HL-60 (cell line): ENCODE data around the gene MICOS13.

Experiments
- DNase-seq, 2 experiments: peaks; one replicate each; pipeline ENCODE4 v3.0.0-alpha.2; 2010 to 2020; ENCODE audit warnings: low read depth in 1 of 2, low spot score in 1 of 2
- H3K27ac ChIP-seq: fragments of 250-450 bp; sonication (Bioruptor Pico); replicated peaks from 2 replicates; pipeline ENCODE4 v1.5.1; 2020; ENCODE audit warnings: mild to moderate bottlenecking, moderate library complexity
- H3K27me3 ChIP-seq: fragments of 250-450 bp; sonication (Bioruptor Pico); 2 replicates; pipeline ENCODE4 v1.5.1; 2021; ENCODE audit warnings: mild to moderate bottlenecking, moderate library complexity; ENCODE audit not compliant: insufficient read depth, poor library complexity, severe bottlenecking
- H3K4me3 ChIP-seq: replicated peaks from 2 replicates; pipeline ENCODE4 v1.5.1; 2011; ENCODE audit warnings: mild to moderate bottlenecking, control low read depth, low read length; ENCODE audit not compliant: insufficient read depth
- CTCF ChIP-seq: IDR thresholded peaks from one replicate; pipeline ENCODE4 v1.5.1; 2011; ENCODE audit warnings: low read length, control low read depth, inconsistent platforms; ENCODE audit not compliant: insufficient read depth
- GABPA ChIP-seq: IDR thresholded peaks from 2 replicates; pipeline ENCODE4 v1.6.1; 2012; ENCODE audit warnings: low read depth
- POLR2AphosphoS5 ChIP-seq: IDR thresholded peaks from 2 replicates; pipeline ENCODE4 v1.6.1; 2012; ENCODE audit warnings: low read depth
- REST ChIP-seq: IDR thresholded peaks from 2 replicates; pipeline ENCODE4 v1.6.1; 2012; ENCODE audit warnings: low read depth; ENCODE audit not compliant: insufficient replicate concordance
- SPI1 ChIP-seq: IDR thresholded peaks from 2 replicates; pipeline ENCODE4 v1.6.1; 2012; ENCODE audit warnings: low read depth, mild to moderate bottlenecking, borderline replicate concordance

The MICOS13 gene

GRCh38 chr19:5646703-5647102 lies 33.6 kb downstream of the MICOS13 start:
- Histone ChIP-seq H3K4me3 (no peak overlapping the region), H3K27me3 (no peaks in the 10 kb centered on the region), H3K27ac (no peak overlapping the region)
- TF ChIP-seq REST = no peak
- no peak for TF ChIP-seq POLR2AphosphoS5
- no peak for TF ChIP-seq CTCF
- no peak for TF ChIP-seq GABPA
- no peak for TF ChIP-seq SPI1
- no peak for DNase-seq

GRCh38 chr19:5645409-5645808 lies 34.9 kb downstream of the MICOS13 start:
- Histone ChIP-seq H3K4me3 (no peak overlapping the region), H3K27ac (no peak overlapping the region), H3K27me3 (no peaks in the 10 kb centered on the region)
- no peak for DNase-seq
- TF ChIP-seq REST (no peak), POLR2AphosphoS5 (no peak), GABPA (no peak), CTCF (no peak), SPI1 (no peak)

- H3K27me3 ChIP-seq = no peaks in the 10 kb centered on the region
- H3K27ac ChIP-seq = no peak overlapping the region
- no peak for DNase-seq
- no peak overlapping the region for H3K4me3 ChIP-seq
- TF ChIP-seq CTCF = no peak
- TF ChIP-seq GABPA = no peak
- TF ChIP-seq POLR2AphosphoS5 = no peak
- TF ChIP-seq REST = no peak
- TF ChIP-seq SPI1 = no peak
Observed at GRCh38 chr19:5644037-5644436, 36.3 kb downstream of the MICOS13 start.
